Stomach (tissue), 4 donors: ENCODE data around the gene PIGA.

ENCODE experiments used
- EP300 ChIP-seq: sonication (generic); formaldehyde crosslinking; IDR thresholded peaks from one replicate; pipeline ENCODE4 v1.6.1; 2017; ENCODE audit warnings: antibody characterized with exemption
- POLR2A ChIP-seq, 4 donors: fragments of 450-650 bp; IDR thresholded peaks; one replicate each; pipeline ENCODE4 v1.6.1; 2016; ENCODE audit warnings: antibody characterized with exemption in 4 of 4, control low read depth in 2 of 4, mild to moderate bottlenecking in 1 of 4, moderate library complexity in 1 of 4
- POLR2AphosphoS5 ChIP-seq, 3 donors: sonication (generic); formaldehyde crosslinking; IDR thresholded peaks; one replicate each; pipeline ENCODE4 v1.6.1; 2016; ENCODE audit warnings: antibody characterized with exemption in 3 of 3
- TF ChIP-seq, protein P1 (sequence below), 7 experiments: fragments of 450-650 bp in 4 of 7; fragments of 200-600 bp in 3 of 7; sonication (generic) in 3 of 7; IDR thresholded peaks; one replicate each; pipeline ENCODE4 v1.5.1; 2016 to 2019; ENCODE audit warnings: antibody characterized with exemption in 7 of 7, control low read depth in 2 of 7, mild to moderate bottlenecking in 1 of 7

- TF ChIP-seq, protein P1, sequence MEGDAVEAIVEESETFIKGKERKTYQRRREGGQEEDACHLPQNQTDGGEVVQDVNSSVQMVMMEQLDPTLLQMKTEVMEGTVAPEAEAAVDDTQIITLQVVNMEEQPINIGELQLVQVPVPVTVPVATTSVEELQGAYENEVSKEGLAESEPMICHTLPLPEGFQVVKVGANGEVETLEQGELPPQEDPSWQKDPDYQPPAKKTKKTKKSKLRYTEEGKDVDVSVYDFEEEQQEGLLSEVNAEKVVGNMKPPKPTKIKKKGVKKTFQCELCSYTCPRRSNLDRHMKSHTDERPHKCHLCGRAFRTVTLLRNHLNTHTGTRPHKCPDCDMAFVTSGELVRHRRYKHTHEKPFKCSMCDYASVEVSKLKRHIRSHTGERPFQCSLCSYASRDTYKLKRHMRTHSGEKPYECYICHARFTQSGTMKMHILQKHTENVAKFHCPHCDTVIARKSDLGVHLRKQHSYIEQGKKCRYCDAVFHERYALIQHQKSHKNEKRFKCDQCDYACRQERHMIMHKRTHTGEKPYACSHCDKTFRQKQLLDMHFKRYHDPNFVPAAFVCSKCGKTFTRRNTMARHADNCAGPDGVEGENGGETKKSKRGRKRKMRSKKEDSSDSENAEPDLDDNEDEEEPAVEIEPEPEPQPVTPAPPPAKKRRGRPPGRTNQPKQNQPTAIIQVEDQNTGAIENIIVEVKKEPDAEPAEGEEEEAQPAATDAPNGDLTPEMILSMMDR (IDR thresholded peaks at IDR 0.05), result no peak
- no peak for TF ChIP-seq POLR2A (IDR thresholded peaks at IDR 0.05)
- TF ChIP-seq EP300, result no peak
- TF ChIP-seq POLR2AphosphoS5 (IDR thresholded peaks at IDR 0.05), result no peak
Observed at GRCh38 chrX:15373976-15374375, 38.7 kb upstream of the PIGA start.
